Epithelial cell of alveolus of lung (primary cell): ENCODE results near the gene MPI. TPM values are rescaled to one million over a fixed set of nuclear protein-coding genes. Genes with fewer than 3 reads are reported as not detected.

Experiments used
- total RNA-seq: library from RNA; depleted of rRNA; stranded (reverse); fragments of >200 nt; gene quantifications from 2 replicates; pipeline ENCODE4 v1.2.1, GENCODE V29; 2015

Gene MPI, protein sequence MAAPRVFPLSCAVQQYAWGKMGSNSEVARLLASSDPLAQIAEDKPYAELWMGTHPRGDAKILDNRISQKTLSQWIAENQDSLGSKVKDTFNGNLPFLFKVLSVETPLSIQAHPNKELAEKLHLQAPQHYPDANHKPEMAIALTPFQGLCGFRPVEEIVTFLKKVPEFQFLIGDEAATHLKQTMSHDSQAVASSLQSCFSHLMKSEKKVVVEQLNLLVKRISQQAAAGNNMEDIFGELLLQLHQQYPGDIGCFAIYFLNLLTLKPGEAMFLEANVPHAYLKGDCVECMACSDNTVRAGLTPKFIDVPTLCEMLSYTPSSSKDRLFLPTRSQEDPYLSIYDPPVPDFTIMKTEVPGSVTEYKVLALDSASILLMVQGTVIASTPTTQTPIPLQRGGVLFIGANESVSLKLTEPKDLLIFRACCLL
- 101 and 121 TPM in 2 replicates for total RNA-seq

GRCh38 chr15:74889883-74890664, at the start of gene MPI:
TSS of gene MPI (plus strand) at chr15:74890042. CDS start at chr15:74890074, 32 bp downstream.

DNA sequence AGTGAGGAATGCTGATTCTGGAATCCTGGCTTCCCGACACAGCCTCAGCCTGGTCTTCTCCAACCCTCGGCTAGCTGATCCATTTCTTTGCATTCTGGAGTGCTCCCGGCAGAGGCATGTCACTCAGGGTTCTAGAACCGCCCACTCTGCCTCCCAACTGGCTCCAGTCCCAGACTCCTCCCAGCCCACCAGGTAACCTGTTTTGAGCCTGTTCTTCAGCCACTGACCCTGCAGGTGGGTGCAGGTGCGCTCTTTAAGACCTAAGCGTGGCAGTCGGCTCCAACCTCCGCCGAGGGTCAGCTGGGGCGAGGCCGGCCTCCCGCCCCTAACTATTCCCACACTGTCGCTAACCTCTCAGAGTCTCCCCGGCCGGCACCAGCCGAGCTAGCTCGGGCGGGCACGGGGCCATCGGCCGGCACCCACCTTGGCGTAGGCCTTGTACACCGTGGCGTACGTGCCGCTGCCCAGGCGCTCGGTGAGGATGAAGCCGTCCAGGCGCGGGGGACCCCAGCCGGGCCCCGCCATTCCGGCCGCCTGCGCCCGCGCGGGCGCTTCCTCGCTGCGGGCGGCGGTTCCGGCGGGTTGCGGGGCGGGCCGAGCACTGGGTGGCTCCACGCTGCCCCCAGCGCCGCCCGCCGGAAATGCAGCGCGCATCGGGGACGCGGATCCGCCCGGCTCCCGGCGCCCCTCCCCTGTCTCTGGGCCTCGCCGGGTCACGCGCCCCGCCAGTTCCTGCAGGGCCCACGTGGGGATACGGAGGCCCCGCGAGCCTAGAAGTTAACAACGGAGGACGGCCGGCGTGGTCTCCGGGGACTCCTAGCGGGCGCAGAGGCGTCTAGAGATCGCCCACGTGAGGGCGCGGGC, 47.0 kb upstream of the MPI start, which contains the start of gene ULK3:
Gene ULK3, minus strand, starts transcription at position 576 of the 864 bp plus-strand sequence. Its CDS starts 51 bp downstream, at position 525.

DNA sequence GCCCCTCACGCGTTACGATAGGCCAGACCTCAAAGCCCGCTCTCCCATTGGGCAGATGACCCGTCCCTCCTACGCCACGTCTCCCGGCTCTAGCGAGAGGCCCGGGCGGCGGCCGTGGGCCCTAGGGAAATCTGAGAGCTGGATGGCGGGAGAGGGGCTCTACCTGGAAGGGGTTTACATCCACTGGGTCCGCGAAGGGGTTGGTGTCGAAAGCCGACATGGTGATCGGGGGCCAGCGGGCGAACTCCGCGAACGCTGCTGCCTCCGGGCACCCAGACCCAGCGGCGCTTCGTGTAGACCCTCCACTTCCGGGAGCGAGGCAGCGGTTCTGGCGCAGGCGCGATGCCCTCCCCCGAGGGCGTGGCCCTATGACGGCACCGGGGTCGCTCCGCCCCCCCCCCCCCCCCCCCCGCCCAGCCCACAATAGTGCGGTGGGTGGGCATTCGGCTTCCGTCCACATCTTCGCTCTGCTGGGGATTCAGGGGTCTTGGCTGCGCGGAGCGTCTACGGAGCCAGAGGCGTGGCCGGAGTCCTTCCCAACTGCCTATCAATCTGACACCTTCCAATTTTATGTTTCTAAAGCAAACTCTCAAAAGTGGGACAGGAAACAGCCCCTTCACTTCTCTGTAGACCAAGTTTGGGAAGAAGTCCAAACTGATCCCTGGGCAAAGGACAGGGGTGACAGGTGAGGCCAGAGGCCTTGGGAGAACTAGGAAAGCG, 16.6 kb upstream of the MPI start, which contains the start of gene SCAMP2:
Gene SCAMP2, minus strand, starts transcription at position 330 of the 720 bp plus-strand sequence. Its CDS starts 110 bp downstream, at position 220.

DNA sequence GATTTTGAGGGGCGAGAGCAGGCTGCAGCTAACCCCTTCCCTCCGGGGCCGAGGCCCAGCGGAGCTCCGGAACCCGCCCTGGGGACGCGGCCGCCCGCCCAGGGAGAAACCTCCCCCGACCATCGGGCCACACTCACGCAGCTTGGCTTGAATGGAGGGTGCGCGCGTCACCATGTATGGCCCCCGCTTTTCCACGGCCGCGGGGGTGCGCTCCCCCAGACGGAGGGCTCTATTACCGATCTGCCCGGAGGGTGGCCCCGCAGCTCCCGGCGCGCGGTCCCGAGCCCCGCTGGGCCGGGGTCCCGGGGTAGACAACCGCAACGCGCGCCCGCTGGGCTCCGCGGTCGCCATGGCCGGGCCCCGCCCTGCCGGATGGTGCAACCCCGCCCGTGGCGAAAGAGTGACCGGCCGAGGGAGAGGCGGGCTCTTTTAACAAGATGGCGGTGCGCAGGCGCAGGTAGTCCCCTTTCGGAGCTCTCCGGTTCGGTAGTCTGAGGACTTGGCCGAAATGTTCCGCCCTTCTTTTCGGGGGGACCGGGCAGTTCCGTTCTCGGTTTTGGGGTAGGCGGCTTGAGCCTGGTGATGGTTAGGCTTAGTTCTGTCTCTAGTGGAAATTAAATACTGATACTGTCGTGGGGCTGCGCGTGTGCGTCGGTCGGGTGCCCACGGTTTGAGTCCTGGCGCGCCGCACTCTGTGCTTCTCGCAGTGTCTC, 16.8 kb downstream of the MPI start, which contains the start of gene FAM219B:
Gene FAM219B, minus strand, starts transcription at position 402 of the 713 bp plus-strand sequence. Its CDS starts 51 bp downstream, at position 351.

DNA sequence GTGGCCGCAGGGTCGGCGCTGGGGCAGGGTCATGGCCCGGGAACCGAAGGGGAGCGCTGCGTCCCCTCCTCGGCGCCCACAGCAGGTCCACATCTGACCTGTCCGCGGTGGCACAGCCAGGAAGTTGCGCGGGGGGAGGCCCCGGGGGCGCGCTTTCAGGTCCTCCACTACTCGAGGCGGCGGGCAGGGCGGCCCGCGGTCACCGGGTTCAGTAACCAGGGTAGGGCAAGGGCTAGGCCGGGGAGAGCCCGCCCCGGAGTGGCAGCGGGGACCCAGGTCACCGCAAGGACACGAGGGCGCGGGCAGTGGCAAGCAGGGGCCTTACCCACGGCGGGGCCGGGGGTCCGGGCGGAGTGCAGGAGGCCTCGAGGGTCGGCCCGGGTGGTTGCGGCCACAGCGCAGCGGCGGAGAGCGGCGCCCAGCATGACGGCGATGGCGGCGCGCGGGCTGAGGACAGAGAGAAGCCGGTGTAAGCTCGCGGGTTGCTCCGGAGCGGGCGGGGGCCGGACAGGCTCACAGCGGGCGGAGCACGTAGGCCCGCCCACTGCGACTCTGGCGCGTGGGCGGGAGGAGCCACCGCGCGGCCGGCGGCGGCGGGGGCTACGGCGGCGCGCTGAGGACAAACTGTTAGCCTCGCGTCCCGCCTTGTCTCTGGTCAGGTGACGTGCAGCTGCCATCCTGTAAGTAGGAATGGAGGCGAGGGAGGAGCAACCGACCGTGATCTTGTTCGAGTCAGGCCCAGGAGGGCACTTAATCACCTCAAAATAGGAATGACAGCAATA, 47.9 kb downstream of the MPI start, which contains the start of gene COX5A:
Gene COX5A, minus strand, starts transcription at position 484 of the 782 bp plus-strand sequence. Its CDS starts 59 bp downstream, at position 425.

Other genes with a start within 250 kb of the MPI start
- gene EDC3, start 194.0 kb upstream of the MPI start, total RNA-seq = 10.7 and 16.3 TPM in 2 replicates
- gene CYP1A1, start 164.5 kb upstream of the MPI start, total RNA-seq = 0.13 and 0.48 TPM in 2 replicates
- gene CYP1A2, start 141.2 kb upstream of the MPI start, total RNA-seq = not detected in 2 replicates
- gene CSK, start 108.0 kb upstream of the MPI start, total RNA-seq = 25.9 and 28.7 TPM in 2 replicates
- not detected in 2 replicates for gene LMAN1L, start 77.2 kb upstream of the MPI start, total RNA-seq
- gene CPLX3, start 63.4 kb upstream of the MPI start, total RNA-seq = 0.48 TPM in 1 of 2 replicates, not detected in the other
- gene ULK3, start 46.9 kb upstream of the MPI start, total RNA-seq = 17.6 and 21.5 TPM in 2 replicates
- 61.6 and 63.5 TPM in 2 replicates for gene SCAMP2, start 16.7 kb upstream of the MPI start, total RNA-seq
- 23.4 and 45.2 TPM in 2 replicates for gene FAM219B, start 16.8 kb downstream of the MPI start, total RNA-seq
- 135 and 146 TPM in 2 replicates for gene COX5A, start 48.0 kb downstream of the MPI start, total RNA-seq
- 18.0 and 18.5 TPM in 2 replicates for gene RPP25, start 66.7 kb downstream of the MPI start, total RNA-seq
- 1.4 and 5.0 TPM in 2 replicates for gene SCAMP5, start 105.5 kb downstream of the MPI start, total RNA-seq
- gene PPCDC, start 133.5 kb downstream of the MPI start, total RNA-seq = 10.1 and 16.8 TPM in 2 replicates